AG08396 (cell line): ENCODE measurements around the gene MTUS2.

Source experiments
- DNase-seq: peaks from one replicate; pipeline ENCODE4 v3.0.0; 2012; ENCODE audit warnings: low spot score, mixed read lengths

MTUS2 gene

DNA sequence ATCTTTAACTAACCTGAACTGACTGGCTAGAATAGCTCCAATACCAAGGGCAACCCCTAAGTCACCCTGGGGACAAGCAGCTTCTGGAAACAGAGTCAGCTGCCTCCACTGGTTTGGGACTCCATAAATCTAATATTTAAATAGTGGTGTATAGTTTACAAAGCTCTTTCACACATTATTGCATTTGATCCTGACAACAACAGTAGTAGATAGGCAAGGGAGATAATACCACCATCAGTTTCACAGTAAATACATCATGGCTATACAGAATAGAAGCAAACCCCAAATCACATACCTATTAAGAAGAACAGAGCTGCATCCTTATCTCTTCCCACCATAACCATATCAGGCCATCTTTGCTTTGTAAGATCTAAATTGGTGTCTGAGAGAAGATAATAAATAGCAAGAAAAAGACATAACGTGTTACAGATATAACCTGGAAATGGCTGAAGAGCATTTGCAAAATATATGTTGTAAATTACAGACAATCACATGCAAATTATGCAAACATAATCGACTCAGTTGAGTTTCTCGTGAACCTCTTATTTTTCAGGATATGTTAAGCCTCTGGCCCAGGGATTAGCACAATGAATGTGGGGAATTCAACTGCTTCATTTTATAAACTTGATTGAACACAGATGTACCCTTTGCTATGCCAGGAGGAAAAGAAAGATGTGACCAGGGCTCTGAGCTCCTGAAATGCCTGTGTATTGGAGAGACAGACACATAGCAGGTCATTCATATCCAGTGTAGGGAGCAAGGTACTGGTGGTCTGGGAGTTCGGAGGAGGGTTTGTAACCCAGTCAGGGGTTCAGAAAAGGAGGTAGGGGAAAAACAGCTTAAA, 632.9 kb downstream of the MTUS2 start:
- no peak for DNase-seq

DNA sequence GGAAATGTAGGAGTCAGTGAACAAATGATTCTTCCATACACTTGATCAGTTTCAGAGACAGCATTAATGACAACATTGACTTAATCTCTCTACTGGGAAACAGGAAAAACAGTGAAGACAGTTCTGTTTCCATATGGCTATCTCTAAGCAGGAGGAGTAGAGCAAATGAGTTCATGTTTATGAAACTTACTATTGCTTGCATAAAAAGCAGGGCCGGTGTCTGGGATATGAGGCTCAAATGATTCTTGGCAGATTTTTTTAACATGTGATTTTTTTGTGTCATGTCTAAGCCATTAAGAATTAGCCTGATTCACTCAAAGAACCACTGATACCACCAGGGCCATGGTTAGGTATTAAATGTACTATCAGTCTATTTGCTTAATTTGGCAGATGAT, 633.5 kb downstream of the MTUS2 start:
- no peak for DNase-seq

DNA sequence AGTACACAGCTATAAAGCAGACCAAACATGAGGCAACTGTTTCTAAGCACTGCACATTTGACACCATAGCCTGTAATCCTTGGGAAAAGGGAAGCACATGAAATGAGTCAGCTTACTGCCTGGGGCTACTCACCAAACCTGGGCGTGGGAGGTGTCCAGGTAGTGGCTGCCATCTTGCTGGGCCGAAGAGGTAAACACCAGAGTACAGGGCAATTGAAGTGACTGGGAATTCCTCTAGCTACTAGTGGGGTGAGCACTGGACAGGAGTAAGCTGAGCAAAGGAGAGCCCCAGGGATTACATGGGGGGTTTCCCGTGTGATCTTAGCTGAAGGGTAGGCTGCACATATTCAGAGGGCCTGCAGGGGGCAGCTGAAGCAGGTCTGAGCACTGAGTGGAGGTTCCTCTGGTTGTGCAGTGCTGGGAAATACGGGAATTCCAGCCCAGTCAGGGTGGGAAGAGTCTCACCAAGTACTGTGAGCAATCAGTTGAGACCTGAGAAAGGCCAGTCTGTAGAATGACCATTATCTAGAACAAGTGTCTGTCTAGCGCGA, 634.9 kb downstream of the MTUS2 start:
- DNase-seq = peak; percentile 23

DNA sequence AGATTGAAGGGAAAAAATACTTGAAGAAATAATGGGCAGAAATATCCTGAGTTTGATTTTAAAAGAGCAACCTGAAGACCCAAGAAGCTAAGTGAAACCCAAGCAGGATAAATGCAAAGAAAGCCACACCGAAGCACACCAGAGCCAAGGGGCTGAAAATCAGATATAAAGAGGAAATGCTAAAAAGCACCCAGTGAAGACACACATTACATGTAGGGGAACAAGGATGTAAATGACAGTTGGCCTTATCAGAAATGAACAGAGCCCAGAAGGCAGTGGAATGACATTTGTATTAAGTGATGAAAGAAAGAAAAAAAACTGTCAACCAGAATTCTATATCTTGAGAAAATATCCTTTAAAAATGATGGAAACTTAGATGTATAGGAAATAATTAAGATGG, 636.3 kb downstream of the MTUS2 start:
- DNase-seq = no peak

DNA sequence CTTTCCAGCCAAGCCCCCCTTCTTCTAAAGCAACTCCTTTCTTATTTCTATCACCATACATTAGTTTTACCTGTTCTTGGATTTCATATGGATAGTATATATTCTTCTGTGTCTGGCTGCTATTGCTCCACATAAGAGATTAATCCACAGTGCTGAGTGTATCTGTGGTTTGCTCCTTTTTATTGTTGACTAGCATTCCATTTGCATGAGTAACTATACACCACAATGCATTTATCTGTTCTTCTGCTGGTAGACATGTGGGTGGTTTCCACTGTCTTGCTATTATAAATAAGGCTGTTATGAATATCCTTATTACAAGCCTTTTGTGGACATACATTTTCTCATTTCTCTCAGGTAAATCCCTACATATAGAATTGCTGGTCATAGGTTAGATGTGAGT, 637.2 kb downstream of the MTUS2 start:
- no peak for DNase-seq

DNA sequence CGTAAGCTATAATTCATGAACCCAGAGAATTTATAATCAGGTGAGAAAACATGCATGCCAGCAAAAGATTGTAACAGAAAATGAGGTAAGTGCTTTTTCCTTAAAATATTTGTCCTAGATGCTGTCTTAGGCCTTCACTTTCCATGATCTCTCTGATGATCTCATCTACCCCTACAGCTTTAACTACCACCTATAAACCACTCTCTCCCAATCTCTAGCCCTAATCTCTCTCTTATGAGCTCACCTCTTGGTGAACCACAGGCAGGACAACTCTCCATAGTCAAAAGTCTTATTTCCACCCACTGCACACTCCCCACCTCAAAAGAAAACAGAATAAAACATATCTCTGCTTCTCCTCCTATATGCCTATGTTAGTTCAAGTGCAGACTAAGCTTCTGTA, 638.3 kb downstream of the MTUS2 start:
- no peak for DNase-seq

DNA sequence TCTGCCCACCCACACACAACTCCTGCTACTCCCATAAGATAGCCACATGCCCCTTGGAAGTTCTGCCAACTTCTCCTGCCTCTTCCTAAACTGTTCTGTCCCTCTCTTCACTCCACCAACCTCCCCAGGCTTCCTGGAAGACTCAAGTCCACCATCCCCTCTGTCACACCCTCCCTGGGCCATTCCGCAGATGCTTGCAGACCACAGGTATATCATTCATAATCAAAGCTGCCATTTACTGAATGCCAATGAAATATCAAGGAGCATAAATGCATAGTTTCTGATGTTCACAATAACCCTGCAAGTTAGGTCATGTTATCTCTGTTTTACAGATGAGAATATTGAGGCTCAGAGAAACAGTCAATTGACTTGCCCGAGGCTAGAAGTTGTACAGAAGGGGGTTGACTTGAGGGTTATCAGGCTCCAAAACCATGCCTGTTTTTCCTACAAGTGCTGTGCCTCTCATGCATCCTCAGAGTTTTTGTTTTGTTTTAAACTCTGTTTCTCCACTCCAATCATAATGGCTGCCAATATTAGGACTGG, 639.7 kb downstream of the MTUS2 start:
- DNase-seq = no peak

DNA sequence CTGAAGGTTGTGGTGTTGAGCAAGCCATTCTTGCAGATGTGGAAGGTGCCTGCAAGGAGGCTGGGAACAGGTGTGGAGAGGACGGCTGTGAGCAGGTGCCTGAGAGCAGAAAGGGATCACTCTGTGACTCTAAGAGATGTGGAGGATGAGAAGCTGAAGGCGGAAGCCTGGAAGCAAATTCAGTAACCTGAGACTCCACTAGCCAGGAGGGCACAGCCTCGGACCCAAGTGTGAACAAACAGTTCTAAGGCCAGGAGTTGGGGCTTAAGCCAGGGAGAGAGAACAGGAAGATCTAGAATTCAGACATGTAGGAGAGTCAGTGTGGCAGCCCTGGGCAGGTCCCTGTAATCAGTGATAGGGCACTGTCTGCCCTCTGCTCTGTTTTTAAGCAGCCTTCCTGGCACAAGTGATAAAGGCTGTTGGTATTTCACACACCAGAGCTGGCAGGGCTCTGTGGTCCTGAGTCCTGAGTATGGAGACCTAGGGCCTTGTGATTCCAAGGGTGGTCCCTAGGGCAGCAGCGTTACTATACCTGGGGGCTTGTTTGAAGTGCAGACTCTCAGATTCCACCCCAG, 644.1 kb downstream of the MTUS2 start:
- no peak for DNase-seq

DNA sequence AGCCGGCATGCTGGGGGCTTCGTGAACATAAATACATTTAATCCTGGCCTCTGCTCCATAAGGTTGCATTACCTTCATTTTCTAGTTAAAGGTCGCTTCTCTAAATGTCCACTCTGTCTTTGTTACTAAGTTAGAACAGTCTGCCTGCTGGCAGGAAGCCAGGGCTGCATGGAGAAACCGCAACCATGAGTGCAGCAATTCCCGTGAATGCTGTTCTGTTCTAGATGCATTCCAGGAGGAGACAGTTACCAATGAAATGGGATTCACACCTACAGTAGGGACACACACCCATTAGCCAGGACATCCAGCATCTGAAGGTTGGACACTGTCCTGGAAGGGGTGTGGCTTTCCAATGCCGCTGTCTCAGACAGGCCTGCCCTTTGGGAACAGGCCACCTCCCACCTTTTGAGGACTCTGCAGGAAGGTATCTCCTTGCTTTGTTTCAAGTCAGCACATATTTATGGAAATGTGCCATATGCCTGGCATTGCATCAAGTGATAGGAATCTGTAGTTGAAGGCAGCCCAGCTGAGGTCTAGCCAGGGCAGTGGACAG, 645.7 kb downstream of the MTUS2 start:
- peak; percentile 34 for DNase-seq

DNA sequence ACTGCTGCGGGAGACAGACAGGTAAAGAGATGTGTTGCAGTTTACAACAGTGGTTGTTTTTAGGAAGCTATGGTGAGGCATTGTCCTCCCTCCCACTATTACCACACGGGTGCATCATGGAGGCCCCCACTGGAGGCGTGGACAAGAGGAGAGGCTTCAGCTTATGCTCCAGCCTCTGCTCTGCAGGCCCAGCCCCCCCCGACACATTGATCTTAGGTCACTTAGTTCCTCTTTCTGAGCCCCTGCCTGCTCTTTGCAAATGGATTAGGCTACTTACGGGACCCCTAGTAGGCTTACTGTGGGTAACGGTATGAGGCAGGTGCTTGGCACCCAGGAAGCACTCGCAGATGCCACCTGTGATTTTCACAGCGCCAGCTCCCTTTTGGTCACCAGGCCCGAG, 651.4 kb downstream of the MTUS2 start:
- no peak for DNase-seq

DNA sequence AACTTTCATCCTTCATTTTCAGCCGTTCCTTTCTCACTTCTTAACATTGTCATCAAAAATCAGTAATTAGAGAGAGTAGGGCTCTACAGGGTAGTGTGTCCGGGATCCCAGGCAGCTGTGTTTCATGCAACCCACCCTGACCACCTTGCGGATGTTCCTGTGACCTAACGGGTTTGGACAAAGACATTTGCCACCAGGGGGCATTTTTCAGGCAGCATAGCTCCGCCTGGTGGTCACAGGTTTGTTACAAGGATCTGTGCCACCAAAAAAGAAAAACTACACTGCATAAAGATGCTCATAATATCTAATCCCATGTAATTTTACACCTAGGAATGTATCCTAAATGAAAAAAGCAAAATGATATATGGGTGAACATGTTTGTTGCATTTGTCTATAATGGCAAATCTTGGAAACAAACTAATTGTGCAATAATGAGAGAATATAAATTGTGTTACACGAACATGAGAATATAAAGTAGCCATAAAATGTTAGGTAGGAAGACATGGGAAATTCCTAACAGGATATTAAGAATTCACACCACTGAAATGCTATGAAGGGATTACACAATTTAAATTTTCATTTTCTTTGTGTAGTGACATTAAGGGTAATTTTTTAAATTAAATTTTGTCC, 652.3 kb downstream of the MTUS2 start:
- DNase-seq = peak; percentile 47

DNA sequence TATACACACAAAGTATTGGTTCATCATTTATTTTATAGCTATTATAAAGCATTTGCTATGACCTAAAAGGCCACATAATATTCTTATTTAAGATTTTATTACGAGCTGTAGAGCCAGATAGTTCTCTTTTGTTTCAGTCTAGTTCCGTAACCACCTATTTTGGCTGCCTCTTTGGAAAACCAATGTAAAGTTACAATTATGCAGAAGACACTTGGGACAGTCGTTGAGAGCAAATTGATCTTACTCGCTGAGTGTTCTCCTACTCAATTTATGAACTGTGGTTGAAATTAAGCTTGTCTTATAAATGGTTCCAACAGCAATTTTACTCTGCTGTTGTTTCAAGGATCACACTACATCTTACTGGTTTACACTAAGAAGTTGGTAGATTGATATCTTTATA, 653.0 kb downstream of the MTUS2 start:
- DNase-seq = no peak

DNA sequence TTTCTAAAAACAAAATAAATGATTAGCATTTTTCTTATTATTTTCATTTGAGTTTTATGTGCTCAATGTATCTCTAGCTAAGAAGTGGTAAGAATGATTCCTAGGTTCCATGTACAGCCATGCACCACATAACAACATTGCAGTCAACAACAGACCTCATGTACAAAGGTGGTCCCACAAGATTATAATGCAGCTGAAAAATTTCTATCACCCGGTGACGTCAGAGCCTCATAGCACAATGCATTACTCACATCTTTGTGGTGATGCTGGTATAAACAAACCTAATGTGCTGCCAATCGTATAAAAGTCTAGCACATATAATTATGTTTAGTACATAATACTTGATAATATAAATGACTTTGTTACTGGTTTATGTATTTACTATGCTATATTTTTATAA, 654.9 kb downstream of the MTUS2 start:
- no peak for DNase-seq

DNA sequence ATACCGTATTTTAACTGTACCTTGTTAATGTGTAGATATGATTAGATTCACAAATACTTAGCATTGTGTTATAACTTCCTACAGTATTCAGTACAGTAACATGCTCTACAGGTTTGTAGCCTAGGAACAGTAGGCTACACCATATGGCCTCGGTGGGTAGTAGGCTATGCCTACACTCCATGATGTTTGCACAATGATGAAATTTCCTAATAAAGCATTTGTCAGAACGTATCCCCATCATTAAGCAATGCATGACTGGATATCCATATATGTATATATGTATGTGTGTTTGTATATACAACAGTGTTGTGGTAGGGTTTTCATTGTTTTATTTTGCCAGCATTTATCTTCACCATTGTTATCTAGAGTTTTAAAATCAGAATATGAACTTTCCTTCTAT, 655.9 kb downstream of the MTUS2 start:
- no peak for DNase-seq

DNA sequence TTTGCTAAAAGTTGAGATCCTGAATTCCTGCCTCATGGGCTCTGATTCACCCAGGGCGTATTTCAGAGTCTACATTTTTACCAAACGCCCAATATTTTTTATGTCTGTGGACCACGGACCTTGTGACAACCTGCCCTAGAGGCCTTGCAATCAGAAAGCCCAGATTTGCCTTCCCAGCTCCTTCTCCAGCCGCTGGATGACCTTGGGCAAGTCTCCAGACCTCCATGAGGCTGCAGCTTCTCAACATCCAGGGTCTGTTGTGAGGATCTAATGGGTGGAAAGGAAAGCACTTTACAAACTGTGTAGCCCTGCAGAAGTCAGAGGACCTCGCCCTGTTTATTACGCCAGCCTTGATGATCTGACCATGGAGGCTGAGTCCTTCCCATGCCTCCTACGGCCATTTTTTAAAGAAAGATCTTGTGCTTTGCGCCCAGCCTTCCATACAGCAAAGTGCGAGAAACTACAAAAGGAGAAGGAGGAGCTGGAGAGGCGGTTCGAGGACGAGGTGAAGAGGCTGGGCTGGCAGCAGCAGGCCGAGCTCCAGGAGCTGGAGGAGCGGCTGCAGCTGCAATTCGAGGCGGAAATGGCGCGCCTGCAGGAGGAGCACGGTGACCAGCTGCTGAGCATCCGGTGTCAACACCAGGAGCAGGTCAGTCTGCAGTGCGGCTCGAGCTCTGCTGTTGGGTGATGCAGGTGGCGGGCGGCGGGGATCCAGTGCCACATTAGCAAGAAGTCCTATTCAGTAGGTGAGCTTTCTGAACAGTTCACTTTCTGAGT, 659.8 kb downstream of the MTUS2 start:
- no peak for DNase-seq

DNA sequence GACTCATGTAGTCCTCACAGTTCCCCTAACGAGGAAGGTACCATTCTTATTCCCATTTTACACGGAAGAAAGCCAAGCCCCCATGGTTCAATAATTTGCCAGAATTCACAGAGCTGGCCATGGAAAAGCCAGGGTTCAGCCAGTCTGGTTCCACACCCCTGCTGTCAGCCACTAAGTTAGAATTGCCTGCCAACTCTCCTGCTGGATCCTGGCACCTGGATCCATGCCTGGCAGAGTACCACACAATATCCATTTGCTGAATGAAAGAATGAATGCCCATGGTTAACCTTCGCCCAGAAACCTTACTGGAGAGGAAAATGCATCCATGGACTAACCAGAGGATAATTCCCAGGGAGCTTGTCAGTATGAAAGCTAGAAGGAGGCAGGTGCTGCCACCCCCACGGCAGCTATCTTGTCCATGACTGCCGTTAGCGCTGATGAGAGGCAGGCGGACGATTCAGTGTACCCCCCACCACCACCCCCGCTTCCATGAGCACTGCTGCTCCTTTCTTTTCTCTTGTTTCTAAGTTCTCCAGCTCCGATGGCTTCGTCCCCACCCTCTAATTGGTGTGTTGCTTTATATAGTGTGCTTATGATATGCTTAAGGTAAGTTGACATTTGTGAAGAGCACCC, 660.9 kb downstream of the MTUS2 start:
- DNase-seq = no peak

DNA sequence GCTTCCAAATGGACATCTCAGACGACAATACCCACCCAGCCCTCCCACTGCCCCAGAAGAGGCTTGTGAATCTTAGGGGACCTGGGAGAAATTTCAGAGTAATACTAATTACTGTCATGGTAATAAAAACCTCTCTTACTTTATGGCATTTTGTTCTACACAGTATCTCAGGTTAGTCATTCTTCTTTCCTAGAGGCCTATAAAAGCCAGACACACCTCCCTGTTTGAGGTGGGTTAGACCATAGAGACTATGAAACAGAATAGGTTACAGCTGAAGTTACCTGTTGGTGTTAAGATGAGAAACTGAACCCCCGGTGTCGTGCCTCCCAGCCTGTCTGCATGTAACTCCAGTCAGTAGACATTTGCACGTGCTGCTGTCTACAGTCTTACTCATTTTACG, 661.5 kb downstream of the MTUS2 start:
- DNase-seq = no peak

DNA sequence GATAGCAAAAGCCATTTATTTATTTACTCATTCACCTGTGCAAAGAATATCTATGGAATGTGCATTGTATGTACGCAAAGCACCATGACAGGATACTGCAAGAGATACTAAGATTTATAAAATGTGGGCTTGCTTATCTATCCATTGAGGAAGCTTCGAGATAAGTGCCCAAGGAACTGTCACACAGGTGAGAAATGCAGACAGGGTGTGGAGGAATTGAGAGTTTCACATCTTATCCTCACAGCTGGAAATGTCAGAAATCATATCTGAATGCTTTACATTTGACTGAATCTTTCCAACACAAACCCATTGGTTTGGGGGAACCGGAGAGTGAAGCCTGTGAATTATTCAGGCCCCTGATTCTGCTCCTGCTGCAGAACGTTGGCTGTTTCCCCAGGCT, 662.4 kb downstream of the MTUS2 start:
- no peak for DNase-seq

DNA sequence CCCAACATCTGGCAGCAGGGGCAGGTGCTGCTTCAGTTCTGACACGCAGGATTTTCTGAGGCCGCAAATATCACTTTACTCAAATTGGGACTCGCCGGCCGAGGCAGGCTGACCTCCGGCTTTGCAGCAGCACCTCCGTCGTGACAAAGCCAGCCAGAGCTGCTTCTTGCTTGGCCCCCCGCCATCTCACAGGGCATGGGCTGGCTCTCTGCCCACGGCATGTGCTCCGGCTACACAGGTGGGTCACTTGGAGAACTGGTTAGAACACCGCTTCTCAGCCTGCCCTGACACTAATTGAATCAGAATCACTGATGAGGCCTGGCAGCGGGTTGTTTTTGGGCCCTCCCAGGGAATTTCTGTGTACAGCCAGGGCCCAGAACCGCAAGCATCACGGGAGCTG, 663.1 kb downstream of the MTUS2 start:
- no peak for DNase-seq

DNA sequence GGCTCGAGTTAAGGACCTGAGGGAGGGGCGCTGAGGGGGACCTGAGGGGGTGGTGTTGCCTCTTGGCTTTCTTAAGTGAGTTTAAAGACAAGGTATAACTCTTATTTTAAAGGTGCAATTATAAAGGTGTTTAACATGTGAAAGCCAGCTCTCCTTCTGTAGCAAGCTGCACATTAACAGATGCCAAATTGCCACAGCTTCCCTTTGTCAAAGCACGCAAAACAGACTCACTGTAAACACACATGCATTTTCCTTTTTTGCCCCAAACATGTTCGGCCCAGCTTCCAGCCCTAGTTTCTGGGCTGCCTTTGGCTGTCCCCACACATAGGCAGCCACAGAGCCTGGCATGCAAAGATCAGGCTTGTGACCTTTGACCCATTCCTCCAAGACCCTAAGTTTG, 663.5 kb downstream of the MTUS2 start:
- no peak for DNase-seq

DNA sequence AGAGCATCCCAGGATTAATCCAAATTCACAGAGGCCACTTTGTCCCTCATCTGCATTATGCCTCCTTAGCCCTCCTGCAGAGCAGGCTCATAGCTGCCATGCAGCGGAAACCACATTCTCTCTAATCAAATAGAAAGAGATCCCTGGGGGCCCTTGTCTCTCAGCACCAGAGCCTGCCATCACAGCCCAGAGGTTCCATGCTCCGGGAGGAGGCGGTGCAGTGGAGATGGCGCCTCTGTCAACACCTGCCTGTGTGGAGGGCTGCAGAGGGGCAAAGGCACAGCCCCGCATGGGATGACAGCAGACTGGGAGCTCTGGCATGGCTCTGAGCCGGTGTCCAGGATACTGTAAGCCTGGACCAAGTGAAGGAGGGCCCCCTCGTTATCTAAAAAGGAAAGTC, 664.1 kb downstream of the MTUS2 start:
- DNase-seq = no peak
